WTC11 (cell line): Measurements from ENCODE around the gene CDKN1C.

Source experiments
- AFF4 ChIP-seq: sonication (generic); formaldehyde crosslinking; IDR thresholded peaks from 2 replicates; pipeline ENCODE4 v1.8.1; 2023; ENCODE audit warnings: mild to moderate bottlenecking, missing genetic modification reagents, borderline replicate concordance
- ATF2 ChIP-seq: sonication (generic); formaldehyde crosslinking; IDR thresholded peaks from 2 replicates; pipeline ENCODE4 v1.8.1; 2022; ENCODE audit warnings: low read depth, missing genetic modification reagents, borderline replicate concordance
- CTCF ChIP-seq: fragments of 200-600 bp; IDR thresholded peaks from 2 replicates; pipeline ENCODE4 v1.8.0; 2022; ENCODE audit warnings: antibody characterized with exemption
- E2F1 ChIP-seq: sonication (generic); formaldehyde crosslinking; IDR thresholded peaks from 2 replicates; pipeline ENCODE4 v1.8.0; 2022; ENCODE audit warnings: mild to moderate bottlenecking, missing genetic modification reagents
- E2F4 ChIP-seq: sonication (generic); formaldehyde crosslinking; IDR thresholded peaks from 2 replicates; pipeline ENCODE4 v1.8.1; 2022; ENCODE audit warnings: low read depth, mild to moderate bottlenecking, moderate library complexity, missing genetic modification reagents, borderline replicate concordance
- JUN ChIP-seq: sonication (generic); formaldehyde crosslinking; IDR thresholded peaks from 2 replicates; pipeline ENCODE4 v1.8.0; 2023; ENCODE audit warnings: mild to moderate bottlenecking, missing genetic modification reagents
- MAX ChIP-seq: sonication (generic); formaldehyde crosslinking; IDR thresholded peaks from 2 replicates; pipeline ENCODE4 v1.8.0; 2022; ENCODE audit warnings: mild to moderate bottlenecking, missing genetic modification reagents
- NFYB ChIP-seq: sonication (generic); formaldehyde crosslinking; conservative IDR thresholded peaks from 2 replicates; pipeline ENCODE4 v1.8.0; 2022; ENCODE audit warnings: low read depth, missing genetic modification reagents
- PRDM15 ChIP-seq: sonication (generic); formaldehyde crosslinking; IDR thresholded peaks from 2 replicates; pipeline ENCODE4 v1.8.0; 2022; ENCODE audit warnings: missing genetic modification reagents
- RELA ChIP-seq: sonication (generic); formaldehyde crosslinking; IDR thresholded peaks from 2 replicates; pipeline ENCODE4 v1.8.1; 2022; ENCODE audit warnings: missing genetic modification reagents, mild to moderate bottlenecking, borderline replicate concordance
- TCF7 ChIP-seq: sonication (generic); formaldehyde crosslinking; IDR thresholded peaks from 2 replicates; pipeline ENCODE4 v1.8.0; 2022; ENCODE audit warnings: mild to moderate bottlenecking, low read depth, missing genetic modification reagents, moderate library complexity
- USF2 ChIP-seq: sonication (generic); formaldehyde crosslinking; IDR thresholded peaks from 2 replicates; pipeline ENCODE4 v1.8.1; 2023; ENCODE audit warnings: mild to moderate bottlenecking, missing genetic modification reagents, moderate library complexity

- TF ChIP-seq E2F4 (CRISPR knock-in tag) = no peak
- no peak for TF ChIP-seq CTCF
- TF ChIP-seq NFYB = no peak
- TF ChIP-seq ATF2 (CRISPR knock-in tag) = no peak
- TF ChIP-seq PRDM15 (CRISPR knock-in tag) = no peak
- no peak for TF ChIP-seq RELA (CRISPR knock-in tag)
- no peak for TF ChIP-seq AFF4 (CRISPR knock-in tag)
- no peak for TF ChIP-seq USF2 (CRISPR knock-in tag)
- no peak for TF ChIP-seq JUN (CRISPR knock-in tag)
- no peak for TF ChIP-seq E2F1
- no peak for TF ChIP-seq TCF7 (CRISPR knock-in tag)
- TF ChIP-seq MAX = no peak
Observed at GRCh38 chr11:2848497-2848896, 37.1 kb downstream of the CDKN1C start.
